Uterus (tissue), 2 donors: ENCODE results near the gene OBP2A.

Experiments used
- CTCF ChIP-seq, 4 experiments: fragments of 200-600 bp in 2 of 4; fragments of 450-650 bp in 2 of 4; sonication (generic) in 2 of 4; IDR thresholded peaks; one replicate each; pipeline ENCODE4 v1.5.1; 2016 to 2019; ENCODE audit warnings: antibody characterized with exemption in 4 of 4, mild to moderate bottlenecking in 2 of 4, moderate library complexity in 1 of 4
- POLR2A ChIP-seq, 2 donors: fragments of 450-650 bp; IDR thresholded peaks; one replicate each; pipeline ENCODE4 v1.6.1; 2016; ENCODE audit warnings: antibody characterized with exemption in 2 of 2, mild to moderate bottlenecking in 1 of 2, moderate library complexity in 1 of 2

GRCh38 chr9:135596211-135596610, 50.3 kb downstream of the OBP2A start:
- TF ChIP-seq CTCF (IDR thresholded peaks at IDR 0.05) (no peak), POLR2A (IDR thresholded peaks at IDR 0.05) (no peak)
